HG02763 (cell line): Measurements from ENCODE around the gene DSC2.
"Not testable (repeated sequence)": the region's sequence is repeated elsewhere in the genome, so short reads cannot be mapped to it uniquely, and the experiment has no call there.

Source experiments
- ATAC-seq: cut with Tn5 transposase; IDR thresholded peaks from one replicate; pipeline ENCODE4 v1.9.1; 2021; ENCODE audit warnings: mild to moderate bottlenecking, moderate library complexity; ENCODE audit not compliant: unreplicated experiment

The DSC2 gene

DNA sequence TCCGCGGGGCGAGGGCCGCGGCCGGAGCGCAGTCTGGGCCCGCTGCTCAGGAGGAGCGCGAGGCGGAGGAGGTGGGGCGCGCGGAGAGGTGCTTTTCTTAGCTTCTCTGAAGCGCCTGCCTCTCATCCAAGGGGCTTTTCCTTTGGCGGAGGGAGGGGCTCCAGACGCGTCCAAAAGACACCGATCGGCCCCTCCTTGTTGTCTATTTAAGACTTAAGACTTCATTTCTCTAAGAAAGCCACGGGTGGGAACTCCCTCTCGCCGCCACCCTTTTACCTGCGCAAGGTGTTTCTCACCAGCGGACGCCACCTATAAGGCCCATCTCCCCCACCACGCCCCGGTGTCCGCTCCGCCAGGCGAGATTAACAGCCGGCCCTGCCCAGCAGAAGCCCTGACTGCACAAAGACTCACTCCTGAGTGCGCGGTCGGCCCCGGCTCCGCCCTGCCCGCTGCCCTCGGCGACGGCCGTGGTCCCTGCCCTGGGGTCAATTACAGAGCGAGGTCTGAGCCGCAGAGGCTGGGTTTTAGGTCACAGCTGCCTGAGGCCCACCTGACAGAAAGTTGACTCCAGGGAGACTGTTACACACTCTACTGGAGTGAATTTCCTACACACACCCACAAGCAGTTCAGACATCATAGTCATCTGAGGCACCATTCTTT, at the start of gene DSC2:
Gene DSC2, minus strand, starts transcription at position 397 of the 660 bp plus-strand sequence. CDS start 450 bp downstream, outside the sequence.
- ATAC-seq: no peak

DNA sequence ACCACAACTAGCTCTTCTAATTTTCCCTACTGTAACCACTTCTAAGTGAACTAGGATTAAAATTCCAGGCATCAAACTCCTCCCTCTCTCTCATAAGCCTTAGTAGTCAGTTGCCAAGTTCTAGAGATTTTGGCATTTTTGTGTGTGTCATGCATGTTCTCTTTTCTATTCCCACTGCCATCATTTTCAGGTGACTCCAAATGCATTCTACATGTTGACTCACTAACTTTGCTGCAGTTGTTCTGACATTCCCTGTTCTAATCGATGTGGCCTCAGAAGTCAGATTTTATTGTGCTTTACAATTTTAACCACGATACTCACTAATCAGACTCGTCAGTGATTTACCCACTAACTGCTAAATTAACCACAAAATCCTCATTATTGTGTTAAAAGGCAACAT, 47.1 kb upstream of the DSC2 start:
- no peak for ATAC-seq

DNA sequence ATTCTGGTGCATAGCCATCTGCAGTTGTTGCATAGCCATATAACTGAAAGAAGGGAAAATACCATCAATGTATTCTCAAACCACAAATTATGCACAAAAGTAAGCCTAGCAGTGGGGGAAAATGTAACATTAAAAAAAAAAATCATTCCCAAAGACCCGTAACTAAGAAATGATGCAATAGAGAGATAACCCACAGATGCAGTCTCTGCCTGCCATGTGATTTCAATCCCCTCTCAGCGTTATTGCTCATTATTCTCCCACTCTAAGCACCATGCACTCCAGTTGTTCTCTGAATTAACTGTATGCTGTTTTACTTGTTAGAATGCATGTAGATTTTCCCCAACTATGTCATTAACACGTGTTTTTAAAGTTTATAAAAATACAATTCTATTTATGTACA, 46.4 kb upstream of the DSC2 start:
- no peak for ATAC-seq

DNA sequence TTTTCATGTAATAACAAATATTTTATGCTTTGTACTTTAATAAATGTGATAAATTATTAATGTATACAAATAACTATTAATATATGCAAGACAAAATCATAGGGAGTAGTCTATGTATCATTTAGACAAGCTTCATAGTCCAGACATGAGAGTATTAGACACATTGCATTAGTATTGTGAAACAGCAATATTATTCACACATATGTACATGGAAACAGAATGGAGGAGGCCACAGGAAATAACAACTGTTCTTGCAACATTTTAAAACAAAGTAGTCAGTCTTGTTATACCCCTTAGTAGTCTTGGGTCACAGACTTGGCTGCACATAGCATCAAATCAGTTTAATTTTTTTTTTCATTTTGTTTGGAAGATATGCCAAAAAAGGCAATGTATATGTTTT, 44.6 kb upstream of the DSC2 start:
- ATAC-seq: no peak

DNA sequence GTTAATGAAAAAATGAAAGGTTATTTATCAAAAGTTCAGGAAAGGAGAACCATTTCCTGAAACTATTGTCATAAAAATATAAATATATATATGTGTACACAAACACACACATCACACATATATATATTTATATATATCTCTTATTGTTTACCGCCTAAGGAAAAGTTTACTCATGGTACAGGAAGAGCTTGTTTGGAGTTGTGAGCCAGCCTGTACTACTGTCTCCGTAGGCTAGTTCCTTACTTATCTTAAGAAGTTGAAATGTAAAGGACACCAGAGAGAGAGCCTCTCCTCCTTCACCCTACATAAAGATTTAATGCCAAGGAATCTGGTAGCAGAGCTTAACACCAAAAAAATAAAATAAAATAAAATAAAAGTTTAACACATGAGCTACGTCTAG, 40.8 kb upstream of the DSC2 start:
- no peak for ATAC-seq

DNA sequence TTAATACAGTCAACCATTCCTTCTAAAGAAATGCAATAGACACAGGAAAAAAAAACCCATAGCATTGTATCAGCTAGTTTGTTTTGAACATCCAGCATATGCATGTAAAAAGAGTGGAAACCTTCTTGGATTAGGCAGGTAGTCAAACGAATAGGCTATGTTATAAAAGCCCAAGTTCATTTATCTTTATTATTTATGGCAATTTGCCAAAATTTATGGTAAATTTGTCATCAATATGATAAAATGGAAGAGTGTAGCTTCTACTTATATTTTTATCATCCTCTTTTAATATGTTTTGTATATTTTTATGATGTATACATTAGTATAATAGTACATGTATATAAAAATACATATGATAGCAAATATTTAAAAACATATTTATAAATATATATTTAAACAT, 36.5 kb upstream of the DSC2 start:
- no peak for ATAC-seq

DNA sequence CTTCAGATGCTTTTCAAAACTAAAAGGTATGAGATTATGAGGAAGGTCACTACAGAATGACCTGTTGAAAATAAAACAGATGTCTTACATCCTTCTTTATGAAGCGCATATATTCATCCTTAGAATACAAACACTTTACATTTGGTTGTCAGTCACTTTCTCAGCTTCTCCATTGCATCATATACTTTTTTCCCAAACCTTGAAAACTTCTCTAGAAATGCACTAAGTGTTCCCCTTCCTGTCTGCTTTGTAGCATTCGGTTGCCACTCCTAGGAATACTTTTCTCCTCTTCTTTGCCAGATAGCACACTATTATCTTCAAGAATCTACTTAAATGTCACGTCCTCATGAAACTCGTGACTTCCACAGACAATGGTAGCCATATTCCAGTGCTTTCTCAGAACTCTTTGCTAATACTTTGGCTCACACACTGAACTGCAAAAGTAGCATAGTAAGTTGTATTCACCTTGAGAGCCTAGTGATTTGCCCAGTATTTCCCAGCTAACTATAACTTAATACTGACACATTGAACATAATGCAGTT, 32.8 kb upstream of the DSC2 start:
- no peak for ATAC-seq

DNA sequence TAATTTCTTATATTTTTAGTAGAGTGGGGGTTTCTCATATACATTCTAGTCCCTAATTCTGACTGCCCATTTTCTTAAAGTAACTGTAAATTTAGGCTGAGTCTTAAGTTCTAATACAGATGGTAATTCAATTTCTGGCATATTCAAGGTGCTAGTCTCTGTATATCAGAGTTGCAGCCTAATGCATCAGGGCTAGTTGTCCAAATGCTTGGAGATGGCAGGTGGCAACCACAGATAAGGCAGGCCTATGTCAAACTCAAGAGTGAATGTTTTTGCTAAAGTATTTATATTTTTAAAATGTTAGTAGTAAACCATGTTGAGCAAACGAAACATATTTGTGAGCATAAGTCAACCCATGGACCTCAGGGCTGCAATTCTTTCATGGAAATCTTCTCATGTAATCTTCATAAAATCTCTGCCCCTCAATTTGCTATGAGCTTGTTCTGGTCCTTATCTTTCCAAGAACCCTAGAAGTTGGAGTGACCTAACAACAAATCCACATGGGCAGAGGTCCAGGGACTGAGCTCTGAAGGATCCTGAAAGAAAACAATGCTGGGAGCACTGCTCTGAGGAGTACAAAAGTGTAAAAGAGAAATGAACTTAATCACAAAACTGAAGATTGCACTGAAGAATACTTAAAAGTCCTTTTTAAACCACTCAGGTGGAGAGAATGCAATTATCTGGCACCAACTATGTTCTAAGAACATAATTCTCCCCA, 27.3 kb upstream of the DSC2 start:
- no peak for ATAC-seq

DNA sequence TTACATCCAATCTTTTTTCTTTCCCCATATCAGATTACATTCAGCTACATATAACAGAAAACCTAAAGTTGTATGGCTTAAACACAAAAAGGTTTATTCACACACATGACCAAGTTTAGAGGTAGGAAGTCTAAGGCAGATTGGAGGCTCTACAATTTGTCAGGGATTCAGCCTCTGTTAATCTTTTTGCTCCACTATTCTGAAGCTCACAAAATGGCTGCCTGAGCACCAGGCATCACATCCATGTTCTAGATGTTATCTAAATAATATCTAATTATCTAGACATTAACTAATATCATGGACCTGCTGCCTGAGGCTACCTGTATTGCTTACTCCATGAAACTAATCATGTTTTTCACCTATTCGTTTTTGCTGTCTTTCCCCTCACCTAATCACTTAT, 23.7 kb upstream of the DSC2 start:
- ATAC-seq: no peak

DNA sequence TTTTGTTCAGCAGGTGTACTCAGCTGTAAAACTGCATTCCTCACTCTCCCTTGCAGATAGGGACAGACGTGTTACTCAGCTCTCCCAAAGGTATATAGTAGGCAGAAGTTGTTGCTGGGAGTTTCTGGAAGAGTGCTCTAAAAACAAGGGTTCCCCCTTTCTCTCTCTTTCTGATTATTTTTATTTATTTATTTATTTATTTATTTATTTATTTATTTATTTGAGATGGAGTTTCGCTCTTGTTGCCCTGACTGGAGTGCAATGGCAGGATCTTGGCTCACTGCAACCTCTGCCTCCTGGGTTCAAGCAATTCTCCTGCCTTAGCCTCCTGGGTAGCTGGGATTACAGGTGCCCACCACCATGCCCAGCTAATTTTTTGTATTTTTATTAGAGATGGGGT, 20.9 kb upstream of the DSC2 start:
- not testable (repeated sequence) for ATAC-seq

DNA sequence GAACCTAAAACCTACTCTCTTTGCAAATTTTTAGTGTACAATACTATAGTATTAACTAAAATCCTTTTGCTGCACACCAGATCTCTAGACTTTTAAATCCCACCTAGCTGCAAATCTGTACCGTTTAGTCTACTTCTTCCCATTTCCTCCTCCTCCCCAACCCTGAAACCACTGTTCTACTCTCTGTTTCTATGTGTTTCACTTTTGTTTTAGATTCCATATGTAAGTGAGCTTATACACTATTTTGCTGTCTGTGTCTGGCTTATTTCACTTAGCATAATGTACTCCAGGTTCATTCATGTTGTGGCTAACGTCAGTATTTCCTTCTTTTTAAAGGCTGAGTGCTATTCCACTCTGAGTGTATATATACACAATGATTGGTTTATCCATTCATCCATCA, 18.4 kb upstream of the DSC2 start:
- ATAC-seq: no peak

DNA sequence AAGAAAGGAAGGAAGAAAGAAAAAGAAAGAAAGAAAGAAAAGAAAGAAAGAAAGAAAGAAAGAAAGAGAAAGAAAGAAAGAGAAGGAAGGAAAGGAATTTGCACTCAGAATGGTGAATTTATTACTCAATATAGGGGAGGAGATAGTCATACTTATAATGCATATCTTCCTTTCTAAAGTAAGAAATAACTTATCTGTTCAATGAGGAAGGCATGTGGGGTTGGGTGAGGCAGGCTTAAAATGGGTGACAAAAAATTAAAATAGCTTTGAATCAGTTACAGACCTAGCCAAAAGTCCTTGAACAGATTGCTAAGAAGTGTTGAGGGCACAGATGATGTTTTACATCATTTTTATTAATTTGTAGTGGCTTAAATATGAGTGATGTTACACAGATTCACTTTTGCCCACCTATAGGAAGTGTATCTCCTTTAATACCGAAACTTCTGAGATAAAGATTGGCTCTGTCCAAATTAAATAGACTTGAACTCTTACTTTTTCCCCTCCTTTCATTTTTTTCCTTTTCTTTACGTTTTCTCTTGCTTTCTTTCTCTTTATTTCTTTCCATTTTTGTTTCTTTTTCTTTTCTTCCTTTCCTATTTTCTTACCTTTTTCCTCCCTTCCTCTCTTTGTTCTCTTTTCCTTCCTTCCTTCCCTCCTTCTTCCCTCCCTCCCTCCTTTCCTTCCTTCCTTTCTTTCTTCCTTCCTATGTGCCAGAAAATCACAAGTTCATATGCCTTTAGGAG, 14.8 kb upstream of the DSC2 start:
- no peak for ATAC-seq

DNA sequence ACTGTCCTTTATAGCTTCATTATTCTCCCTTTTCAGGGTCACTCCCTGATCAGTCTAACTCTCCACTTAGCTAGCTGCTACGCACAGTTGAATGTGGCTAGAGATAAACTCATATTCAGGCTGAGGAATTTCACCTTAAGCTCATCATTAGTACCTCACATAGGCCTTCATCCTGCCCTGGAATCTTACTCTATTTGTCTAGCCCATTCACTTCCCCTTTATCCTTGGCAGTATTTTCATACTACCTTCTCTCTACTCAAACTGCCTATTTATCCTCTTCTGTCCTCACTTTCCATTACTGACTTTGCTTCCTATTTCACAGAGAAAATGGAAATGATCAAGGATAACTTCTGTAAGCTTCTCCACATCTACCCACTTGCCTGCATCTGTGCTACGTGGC, 10.6 kb upstream of the DSC2 start:
- no peak for ATAC-seq

DNA sequence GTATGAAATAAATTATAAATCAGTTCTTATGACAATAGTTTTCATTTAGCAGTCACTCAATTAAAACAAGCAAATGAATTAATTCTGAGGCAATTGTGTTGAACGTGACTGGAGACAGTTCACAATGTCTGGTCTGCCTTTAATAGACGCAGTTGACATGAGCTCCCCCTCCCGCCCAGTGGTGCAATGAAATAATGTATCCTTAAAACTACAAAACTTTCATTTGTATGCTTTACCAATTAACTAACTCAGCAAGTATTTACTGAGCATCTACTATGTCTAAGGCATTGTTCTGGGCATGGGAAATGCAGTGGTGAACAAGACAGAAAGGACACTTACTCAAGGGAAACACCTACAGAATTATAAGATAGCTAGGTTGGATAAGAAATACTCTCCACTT, 3.5 kb upstream of the DSC2 start:
- ATAC-seq: no peak

DNA sequence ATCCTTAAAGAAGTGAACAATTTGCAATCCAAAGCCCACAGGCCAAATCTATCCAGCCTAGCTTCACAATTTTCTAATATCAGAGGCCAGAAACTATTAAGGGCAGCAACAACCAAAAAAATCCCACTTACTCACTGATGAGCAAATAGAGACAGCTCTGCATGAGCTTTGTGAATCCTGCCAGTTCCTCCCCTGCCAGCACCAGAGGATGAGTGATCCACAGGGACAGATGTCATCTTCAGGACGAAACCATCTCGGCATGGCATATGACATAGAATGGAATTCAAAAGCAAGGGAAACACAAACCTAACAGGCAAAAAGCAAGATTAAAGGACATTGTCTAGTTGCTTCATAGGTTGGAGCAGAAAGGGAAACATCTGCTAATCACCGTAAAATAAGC, 2.2 kb upstream of the DSC2 start:
- ATAC-seq: no peak

DNA sequence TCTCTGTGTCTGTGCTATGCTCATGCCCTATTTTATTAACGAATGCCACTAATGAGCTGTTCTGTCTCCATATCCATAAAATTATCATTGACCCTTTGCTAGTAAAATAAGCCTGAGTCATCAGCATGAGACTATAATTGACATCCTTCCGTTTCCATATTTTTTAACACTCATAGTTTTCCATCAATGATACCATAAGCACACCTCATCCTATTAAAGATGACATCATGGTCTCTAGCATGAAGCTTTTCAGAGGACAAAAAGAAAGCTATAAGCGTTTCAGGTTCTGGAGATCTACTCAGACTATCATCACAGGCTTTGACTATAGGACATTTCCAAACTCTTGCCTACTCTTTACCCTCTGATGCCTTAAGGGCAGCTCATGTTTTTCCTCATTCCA, 1.2 kb upstream of the DSC2 start:
- no peak for ATAC-seq

DNA sequence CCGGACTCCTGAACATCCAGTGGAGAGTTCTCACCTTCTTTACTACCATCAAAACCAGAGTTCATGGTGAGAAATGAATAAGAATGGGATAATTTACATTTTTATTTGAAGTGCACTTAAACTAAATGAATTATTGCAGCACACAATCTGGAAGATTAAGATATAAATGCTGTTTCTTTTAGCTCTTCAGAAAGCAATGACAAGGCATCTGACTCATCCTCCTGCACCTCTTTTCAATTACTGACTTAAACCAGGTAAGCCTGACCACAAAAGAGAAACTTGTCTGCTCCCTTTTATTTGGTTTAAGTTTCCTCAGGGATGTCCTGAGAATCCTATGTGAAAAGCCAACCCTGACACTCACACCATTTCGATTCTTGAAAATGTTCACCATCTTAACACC, 720 bp upstream of the DSC2 start:
- ATAC-seq: no peak

DNA sequence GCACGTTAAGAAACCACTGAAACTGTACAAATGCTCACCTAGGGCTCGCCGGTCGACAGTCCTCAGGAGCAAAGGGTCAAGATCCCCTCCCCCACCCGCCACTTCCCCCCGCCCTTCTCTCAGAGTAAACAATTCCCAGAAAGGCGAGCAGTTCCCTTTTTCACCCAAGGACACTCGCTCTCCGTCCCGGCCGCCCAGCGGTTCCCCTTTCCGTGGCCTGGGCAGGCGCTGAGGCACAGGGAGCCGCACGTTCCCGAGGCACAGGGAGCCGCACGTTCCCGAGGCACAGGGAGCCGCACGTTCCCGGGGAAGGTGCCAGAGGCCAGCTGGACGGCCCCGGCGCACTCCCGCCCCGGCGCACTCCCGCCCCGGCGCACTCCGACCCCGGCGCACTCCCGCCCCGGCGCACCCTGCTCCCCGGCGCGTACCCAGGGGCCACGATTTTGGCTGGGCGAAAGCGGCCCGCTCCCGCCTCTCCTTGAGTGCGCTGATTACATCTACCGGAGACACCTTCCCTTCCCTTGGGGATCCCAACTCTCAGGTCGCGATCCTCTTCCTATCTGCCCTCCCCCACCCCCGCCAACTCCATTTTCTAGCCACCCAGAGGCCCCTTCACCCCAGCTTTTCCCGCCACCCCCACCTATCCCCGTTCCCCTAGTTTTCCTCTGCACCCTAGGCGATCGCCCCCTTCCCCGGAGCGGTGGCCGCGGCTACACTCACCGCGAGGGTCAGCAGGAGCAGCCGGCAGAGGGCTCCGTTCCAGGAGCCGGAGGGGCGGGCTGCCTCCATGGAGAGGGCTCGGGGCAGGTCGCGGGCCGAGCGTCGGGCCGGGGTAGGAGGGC, 817 bp downstream of the DSC2 start:
- ATAC-seq: no peak

DNA sequence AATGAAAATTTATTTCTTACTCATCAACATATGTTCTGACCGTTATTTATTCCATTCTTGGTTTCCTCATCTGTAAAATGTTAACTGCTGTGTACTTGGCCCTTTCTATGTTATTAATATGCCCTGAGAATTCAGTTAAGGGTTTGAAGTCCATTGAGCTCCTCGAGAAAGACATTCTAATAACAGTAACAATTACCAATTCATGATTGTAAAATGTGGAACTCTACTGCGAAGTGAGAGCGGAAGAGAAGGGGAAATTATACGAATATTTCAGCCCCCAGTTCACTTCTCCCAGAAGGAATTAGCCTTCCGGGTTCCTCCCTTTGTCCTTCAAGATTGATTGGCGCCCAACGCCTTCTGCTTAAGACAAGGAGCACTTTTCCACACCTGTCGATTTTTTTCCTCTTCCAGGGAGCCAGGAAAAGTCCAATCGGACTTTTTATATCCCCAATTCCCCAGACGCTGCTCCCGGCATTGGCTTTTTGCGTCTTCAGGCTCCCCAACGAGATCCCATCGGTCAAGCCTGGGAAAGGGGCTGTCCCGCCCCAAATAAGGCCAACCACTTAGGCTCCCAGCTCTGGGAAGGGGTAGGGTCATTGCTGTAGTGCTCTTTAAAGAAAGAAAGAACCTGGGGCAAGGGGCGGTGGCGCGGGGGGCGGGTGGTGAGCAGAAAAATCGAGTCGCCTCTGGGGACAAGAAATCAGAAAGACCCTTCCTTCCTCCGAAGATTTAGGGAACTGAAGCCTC, 1.6 kb downstream of the DSC2 start:
- no peak for ATAC-seq
